HG03045 (cell line): Measurements from ENCODE around the gene TMEM154.

Experiments
- ATAC-seq: cut with Tn5 transposase; IDR thresholded peaks from one replicate; pipeline ENCODE4 v1.9.1; 2021; ENCODE audit warnings: mild to moderate bottlenecking, moderate library complexity; ENCODE audit not compliant: unreplicated experiment

Gene TMEM154

DNA sequence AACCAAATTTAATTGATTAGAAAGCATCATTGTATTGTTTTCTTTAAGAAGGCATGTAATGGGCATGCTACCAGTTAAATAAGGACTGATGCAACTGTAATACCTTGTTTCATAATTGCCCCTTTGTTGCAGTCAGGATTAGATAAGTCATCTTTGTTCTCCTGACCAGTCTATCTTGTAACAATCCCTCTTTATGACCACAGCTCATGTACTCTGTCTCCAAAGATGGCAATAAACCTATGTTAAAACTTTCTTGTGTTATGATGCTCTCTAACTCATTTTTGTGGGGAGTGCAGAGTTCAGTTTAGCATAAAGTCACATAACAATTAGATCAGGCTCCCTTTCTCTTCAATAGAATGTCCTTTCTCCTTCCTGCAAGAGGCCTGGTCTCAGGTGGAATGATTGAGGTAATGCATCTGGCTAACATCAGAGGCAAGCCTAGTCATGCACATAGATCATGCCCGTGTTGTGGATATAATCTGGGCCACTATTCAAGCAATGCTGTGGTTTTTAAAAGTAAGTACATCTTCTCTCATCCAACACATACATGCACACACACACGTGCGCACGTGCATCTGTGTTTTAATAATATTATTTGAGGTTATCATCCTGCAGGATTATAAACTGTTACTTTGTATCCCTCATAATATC, 45.6 kb downstream of the TMEM154 start:
- no peak for ATAC-seq

DNA sequence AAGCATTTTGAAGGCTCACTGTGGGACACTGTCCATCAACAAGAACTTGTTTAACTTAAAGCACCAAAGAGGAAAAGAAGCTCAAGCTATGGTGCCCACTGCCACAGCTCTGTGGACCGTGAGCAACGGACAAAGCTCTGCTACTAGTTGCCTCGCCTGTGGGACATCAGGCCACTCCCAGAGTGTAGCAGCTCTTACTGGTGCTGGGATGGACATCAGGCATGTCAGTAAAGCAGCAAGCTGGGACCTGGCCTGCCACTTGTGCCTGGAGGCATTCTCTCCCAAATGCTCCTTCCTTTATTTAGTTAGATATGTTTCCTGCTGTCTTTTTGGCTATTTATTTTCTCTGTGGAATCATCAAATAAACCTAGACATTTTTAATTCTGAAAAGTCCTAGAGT, 46.7 kb downstream of the TMEM154 start:
- ATAC-seq = no peak

DNA sequence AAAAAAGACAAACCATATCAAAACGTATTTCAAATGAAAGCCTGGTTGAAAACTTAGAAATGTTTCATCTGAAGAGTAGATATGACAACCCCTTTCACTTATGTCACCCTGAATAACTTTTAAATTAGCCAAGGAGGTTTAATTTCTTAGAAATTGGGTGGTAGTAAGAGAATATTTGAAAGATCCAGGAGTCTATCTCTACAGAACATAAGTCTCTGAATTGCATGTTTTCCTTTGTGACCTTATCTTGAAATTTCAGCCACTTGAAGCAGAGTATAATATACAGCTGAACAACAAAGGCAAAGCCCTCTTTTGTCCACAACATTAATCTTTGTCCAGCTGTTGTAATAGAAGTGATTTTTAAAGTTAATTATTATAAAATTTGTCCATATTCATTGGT, 49.5 kb downstream of the TMEM154 start:
- no peak for ATAC-seq

DNA sequence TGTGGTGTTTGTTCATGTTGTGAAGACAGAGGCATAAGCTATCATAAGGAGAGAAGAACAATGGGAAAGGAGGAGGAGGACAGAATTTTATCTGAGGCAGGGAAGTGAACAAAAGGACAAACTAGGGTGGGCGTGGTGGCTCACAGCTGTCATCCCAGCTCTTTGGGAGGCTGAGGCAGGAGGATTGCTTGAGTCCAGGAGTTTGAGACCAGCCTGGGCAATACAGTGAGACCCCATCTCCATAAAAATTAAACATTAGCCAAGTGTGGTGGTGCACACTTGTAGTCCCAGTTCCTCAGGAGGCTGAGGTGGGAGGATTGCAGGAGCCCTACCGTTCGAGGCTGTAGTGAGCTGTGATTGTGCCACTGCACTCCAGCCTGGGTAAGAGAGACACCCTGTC, 49.9 kb downstream of the TMEM154 start:
- ATAC-seq = no peak

DNA sequence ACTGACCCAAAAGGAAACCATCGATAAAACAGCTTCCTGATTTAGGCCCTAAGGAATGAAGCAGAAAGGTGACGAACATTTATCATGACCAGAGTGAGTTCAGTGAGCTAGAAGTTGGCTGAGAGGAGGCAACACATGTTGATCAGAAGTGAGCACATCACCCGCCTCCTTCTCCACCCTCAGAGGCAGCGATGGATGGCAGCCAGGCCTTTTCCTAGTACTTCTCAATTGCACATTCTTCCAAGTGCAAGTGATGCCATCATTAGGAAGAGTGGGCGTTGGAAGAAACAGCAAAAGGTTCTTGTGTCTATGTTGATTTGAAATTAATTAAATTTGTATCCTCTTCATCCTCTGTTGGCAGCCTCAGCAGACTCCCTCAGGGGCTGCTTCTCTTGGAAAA, 51.7 kb downstream of the TMEM154 start:
- ATAC-seq = no peak

DNA sequence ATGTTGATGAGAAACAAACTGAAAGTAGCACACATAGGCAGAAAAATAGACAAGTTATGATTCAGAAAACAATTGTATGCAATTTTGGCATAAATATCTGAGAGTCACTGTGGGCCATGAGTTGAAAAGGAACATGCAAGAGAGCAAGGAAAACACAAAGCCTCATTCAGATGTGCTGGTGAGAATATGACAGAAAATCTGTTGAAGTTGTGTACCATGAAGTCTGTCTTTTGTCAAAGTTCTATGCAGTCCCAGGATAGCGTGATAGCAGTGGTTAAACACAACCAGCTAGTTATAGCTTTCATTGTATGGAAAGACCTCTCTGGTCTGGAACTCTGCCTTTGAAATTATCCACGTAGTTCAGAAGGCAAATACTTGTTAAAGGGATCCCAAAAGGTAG, 53.0 kb downstream of the TMEM154 start:
- ATAC-seq = no peak

DNA sequence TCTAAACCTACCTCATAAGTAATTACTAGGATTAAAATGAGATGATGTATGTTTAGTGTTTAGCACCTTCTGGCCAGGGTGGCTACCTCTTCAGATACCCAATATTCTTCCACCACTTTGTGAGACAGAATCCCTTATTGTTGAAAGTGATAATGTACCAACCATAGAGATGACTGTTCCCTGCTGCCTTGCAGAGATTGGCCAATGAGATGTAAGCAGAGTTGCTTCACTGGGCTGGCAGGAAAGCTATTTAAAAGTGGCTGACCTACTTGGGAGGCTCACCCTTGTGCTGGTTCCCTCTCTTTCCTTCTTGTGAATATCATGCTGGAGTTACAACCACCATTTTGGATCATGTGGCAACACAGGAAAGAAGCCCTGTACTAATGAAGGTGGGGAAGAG, 58.9 kb downstream of the TMEM154 start:
- ATAC-seq = no peak

DNA sequence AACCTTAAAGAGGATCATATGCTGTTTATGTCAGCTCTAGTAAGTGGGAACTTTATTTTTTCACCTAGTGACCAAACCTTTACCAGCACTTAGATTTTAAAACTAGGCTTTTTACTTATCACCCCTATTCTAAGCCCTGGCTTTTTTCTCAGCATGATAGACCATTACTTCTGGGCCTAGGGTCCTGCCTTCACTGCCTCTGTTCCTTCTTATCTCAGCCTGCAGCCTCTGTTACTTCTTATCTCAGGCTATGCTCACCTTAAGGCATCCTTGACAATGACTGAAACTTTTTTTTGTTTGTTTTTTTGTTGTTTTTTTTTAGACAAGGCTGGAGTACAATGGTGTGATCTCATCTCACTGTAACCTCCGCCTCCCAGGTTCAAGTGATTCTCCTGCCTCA, 59.6 kb downstream of the TMEM154 start:
- no peak for ATAC-seq

DNA sequence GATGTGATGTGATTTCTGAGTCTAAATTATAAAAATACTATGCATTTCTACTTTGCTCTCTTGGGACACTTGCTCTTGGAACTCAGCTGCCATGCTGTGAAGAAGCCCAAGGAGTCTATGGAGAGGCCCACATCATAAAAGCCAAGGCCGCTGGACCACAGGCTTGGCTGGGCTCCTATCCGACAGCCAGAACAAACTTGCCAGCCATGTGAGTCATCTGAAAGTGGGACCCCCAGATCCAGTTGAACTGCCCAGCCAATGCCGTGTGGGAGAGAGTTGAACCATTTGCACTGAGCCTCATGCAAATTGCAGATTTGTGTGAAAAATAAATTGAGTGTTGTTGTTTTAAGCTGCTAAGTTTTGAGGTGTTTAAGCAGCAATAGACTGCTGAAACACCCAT, 60.2 kb downstream of the TMEM154 start:
- no peak for ATAC-seq

DNA sequence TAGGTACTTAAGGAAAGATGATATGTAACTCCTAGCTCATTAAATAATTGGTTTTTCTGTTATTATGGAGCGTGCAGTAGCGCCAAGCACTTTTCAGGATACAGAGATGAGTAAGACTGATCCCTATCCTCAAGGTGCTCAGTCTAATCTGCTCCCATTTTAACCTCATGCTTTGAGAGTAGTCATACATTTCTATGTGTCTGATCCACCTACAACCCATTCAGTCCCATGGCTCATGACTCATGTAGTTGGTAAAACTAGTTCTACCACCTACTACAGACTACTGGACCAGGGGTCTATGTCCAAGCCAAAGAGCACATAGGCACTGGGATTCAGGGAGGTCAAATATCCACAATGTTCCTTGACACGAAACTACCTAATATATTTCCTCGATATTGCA, 60.8 kb downstream of the TMEM154 start:
- ATAC-seq = no peak

DNA sequence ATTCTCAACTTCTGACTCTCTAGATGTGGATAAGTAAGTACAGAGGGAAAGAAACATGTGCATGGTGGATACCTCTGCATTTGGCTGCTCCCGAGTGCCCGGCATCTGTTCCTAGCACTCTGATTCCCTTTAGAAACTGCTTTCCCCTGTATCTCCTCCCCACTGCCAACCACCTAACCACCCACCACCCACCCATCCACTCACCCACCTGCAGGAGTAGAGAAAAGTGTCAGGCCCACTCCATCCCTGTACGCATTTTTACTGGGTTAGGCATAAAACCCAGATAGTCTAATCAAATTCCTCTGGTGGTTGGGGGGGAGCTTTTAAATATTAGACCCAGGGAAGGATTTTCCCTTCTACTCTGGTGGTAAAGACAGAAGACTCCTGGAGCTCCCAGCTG, 63.0 kb downstream of the TMEM154 start:
- no peak for ATAC-seq

DNA sequence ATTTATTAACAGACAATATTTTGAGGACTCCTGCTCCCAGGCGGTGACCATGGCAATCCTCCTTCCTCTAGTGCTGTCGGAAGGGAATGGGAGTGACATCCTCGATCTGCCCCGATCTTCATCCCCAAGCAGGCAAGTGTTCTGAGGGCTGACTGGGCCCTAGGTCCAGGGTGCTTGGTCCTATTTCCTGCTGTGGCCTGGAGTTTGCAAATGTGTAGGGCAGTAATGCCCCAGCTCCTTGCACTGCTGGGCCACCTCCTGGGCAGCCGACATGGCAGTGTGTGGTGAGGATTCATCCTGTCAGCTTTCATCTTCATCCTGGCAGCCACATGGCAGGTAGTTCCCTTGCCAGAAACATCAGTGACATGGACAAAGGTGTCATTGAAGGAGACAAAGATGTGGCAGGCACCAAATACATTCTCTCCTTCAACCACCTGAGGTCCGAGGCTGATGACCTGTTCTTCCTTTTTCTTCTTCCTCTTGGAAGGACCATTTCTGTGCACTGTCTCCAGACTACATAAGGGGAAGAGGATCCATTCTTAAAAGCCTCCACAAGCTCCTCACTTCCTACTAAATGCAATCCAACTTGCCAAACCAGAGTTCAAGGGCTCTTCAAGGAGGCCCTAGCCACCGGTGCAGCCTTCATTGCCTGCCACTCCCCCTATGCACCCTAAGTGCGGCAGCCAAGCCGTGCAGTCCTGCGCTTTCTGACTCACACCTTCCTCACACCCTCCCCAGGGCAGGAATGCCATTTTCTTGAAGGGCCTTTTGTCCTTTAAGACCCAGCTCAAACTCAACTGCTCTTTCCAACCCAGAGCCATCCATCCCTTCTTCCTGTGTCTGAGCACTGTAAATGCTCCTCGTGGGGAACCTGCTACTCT, 65.7 kb downstream of the TMEM154 start:
- ATAC-seq = no peak

DNA sequence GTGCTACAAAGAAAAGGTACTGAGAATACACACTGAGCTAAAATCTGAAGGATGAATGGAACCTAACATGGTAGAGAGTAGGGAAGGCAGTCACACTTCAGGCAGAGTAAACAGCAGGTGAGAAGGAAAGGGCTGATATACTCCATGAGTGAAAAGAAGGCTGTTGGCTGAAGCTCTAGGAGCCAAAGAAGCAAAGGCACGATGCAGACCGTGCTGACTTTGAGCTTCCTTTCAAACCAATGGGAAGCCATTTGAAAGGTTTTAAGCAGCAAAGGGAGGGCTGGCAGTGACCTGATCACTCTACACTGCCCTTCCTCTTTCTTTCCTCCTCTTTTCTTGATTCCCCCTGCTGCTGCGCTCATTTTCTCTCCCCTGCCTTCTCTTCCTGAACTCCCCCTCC, 66.4 kb downstream of the TMEM154 start:
- no peak for ATAC-seq

DNA sequence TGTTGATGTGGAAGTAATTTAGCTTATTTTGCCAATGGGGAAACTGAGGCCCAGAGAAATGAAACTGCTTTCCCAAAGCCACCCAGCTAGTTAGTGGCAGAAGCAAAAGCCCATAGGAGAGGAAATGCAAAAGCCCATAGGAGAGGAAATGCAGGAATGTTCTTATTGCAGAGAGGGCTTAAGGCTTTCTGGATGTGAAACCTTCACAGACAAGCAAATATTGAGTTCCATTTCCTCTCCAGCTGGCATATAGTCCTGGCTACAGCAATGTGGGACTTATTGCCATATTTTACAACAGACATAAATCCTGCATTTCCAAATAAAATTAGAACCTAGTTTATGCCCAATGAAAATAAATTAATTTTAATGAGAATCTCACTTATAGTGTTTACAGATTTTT, 69.7 kb downstream of the TMEM154 start:
- ATAC-seq = no peak

DNA sequence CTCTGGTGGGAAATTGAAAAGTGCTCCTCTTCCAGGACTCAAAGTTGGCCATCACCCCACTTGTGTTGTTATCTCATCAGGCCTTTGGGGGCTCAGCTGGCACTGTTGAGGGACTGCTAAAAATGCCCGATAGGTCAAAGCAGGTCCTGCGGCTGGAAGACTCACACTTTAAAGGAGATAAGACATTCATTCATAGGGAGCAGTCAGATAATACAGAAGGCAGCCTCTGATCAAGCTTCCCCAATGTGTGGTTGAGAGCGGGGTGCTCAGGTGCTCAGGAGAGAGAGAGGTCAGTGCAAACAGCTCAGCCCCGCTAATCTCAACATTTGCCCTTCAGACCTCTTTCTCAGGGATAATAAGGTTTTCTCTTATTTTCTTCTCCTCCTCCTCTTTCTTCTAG, 70.3 kb downstream of the TMEM154 start:
- ATAC-seq = no peak

DNA sequence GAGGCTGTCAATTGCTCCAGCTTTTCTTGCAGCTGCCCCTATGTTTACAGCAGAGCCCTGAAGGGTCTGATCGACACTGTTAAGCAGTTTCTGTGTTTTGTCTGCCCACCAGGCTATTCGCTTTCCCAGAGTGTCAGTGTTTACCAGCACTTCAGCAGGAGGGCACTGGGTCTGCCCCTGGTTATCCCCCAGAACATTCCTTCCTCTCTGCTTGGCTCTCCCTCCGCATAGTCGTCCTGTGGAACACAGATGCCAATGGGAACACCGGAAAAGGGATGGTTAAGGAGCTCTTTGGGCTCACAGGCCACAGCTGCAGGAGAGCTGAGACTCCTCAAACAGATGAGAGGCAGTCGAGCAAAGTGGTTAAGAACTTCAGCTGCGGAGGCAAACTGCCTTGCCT, 72.6 kb downstream of the TMEM154 start:
- no peak for ATAC-seq

DNA sequence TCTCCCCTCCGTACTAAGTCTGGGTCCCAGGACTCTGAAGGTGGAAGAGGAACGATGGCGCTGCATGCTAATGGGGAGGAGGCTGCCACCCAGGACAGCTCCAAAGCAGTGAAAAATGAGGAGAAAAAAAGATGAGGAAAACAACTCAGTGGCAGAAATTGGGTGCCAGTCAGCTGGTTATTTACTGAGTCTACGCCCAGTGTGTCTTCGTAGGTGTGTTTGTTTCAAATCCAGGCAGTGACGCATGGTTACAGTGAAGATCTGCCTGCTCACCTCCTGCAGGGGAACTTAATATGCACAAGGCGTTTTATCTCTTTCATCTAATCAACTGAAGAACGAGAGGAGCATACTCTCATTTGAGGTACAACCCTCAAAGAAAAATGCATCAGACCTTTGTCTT, 73.0 kb downstream of the TMEM154 start:
- no peak for ATAC-seq

DNA sequence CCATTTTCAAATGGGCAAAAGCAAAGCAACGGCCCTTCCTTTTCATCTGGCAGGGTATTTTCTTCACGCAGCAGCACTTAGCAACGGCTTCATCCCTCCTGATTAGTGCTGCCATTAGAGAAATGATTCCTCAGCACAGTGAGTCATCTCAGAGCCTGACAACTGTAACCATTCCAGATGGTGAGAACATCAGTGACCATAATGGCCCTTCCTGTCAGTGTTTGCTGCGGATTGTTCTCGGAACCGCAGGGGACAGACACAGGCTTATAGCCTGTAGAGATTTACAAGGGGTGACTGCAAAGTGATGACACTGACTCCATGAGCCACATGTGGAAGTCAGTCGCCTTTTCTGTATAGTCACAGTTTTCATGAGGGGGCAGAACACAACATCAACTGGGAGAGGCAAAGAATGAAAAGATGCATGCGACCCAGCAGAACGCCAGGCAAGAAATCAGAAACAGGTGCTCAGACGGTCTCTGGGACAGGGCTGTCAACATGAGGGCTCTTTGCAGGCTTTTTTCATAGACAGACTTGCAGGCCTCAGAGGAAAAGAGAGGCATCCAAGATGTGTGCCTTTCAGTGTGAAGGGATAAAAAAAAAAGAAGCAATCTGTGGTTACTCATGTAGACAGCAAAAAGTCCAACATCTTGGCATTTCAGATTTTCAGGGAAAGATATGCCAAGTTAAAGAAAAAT, 74.0 kb downstream of the TMEM154 start:
- ATAC-seq = no peak

DNA sequence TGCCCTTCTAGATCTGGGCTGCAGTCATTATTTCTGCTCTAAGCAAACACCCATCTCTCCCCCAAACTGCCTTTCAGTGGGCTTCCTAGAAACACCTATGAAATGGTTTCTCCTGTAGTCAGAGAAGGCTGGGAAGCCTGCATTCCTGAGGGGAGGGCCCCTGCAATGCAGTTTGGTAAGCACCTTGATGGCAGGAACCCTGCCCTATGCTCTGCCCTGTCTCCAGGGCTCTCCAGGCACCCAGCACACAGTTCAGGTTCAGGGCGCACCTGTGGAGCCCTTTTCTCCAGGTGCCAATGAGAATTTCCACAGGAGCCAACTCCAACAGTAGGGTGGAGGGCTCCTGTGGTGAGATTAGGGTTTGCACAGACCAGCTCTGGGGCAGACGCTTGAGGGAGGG, 74.8 kb downstream of the TMEM154 start:
- no peak for ATAC-seq

DNA sequence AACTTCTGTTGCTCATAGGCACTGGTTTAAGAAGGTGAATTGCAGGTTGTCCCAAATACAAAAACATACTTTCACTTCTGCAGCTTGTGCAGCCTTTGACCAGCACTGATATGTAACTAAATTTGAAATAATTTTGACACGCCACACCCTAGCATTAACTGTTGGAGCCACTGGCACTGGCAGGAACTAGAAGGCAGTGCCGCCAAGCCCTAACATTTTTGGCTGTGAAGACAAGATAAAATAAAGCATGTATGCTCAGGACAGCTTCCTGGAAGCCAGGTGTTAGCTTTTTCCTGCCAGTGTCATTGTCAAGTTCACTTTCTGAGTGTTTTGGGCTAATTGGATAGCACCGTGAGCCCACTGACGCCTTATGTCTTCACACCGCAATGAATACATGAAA, 78.6 kb downstream of the TMEM154 start:
- no peak for ATAC-seq

DNA sequence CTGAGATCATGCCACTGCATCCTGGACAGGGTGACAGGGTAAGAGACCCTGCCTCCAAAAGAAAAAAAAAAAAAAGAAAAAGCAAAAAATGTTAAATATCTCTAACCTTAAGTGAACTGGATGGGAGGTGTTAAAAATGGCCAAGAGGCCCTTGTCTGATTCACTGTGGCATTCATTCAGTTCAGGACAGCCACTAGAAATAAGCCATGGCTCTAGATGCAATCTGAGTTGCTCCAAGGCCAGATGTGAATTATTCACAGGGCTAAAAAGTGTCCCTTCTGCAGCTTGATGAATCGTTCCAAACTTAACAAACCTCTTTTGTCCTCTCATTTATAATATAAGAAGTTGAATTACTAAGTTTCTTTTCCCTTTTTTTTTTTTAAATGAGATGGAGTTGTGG, 80.2 kb downstream of the TMEM154 start:
- no peak for ATAC-seq

DNA sequence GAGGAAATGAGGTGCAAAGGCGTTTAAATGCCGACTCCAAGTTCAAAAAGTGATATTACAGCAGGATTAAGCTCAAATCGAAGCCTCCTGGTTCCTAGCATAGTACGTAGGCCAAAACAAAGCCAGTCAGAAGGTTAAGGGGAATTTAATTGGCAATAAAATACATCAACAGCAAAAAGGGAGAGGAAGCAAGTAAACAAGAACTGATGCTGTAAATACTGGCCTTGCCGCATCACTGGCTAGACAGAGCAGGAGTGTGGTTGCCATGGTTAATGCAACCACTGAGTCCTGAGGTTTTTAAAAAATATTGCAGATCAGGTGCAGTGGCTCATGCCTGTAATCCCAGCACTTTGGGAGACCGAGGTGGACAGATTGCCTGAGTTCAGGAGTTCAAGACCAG, 80.7 kb downstream of the TMEM154 start:
- ATAC-seq = no peak
